RCC 7860 (cell line): Measurements from ENCODE around the gene ADCY2.

Experiments
- DNase-seq: peaks from one replicate; pipeline ENCODE4 v3.0.0-alpha.2; 2015; ENCODE audit warnings: low spot score
- FAIRE-seq: peaks from 2 replicates; lab custom pipeline; 2012; peaks lifted over from hg19 to GRCh38; lab: Jason Lieb, UNC

ADCY2 gene

DNA sequence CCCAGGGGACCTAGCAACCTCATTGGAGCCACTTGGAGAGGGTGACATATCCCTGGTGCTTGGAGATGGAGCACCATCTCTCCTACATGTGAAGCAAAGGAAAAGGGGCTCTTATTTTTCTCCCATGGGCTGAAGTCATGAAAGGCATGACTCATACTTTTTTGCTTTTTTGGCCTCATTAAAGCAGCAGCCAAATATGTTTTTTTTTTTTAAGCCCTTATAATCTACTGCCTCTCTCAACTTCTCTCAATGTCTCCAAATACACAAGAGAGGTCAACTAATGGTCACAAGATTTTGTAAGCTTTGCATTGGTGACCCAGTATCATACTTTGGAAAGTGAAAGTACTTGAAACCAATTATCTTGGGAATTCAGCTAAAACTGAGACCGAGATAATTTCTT is 456.6 kb downstream of the ADCY2 start:
- DNase-seq: no peak
- no peak for FAIRE-seq

DNA sequence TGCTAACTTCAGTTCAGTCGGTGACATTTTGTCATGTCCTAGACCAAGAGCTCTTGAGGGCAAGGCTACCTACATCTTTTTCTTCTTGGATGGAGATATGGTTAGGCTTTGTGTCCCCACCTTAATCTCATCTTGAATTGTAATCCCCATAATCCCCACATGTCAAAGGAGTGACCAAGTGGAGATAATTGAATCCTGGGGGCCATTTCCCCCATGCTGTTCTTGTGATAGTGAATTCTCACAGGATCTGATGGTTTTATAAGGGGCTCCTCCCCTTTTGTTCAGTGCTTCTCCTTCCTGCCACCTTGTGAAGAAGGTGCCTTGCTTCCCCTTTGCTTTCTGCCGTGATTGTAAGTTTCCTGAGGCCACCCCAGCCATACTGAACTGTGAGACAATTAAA is 457.1 kb downstream of the ADCY2 start:
- FAIRE-seq (no peak), DNase-seq (no peak)

DNA sequence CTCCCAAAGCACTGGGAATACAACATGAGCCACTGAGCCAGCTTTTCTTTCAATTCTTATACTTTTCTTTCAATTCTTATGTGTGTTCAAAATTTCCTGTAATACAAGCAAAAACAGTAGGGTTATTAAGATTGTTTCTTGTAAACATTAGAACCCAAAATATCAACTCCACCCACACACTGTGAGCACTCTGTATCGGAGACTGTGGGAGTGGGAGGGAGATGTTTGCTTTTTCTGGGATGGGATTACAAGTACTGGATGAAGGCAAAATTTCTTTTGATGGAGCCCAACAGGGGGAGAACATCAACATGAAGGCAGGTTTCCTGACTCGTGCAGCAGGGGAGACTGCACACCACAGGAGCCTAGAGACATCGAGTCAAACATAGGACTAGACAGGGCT is 459.7 kb downstream of the ADCY2 start:
- FAIRE-seq (no peak), DNase-seq (no peak)

DNA sequence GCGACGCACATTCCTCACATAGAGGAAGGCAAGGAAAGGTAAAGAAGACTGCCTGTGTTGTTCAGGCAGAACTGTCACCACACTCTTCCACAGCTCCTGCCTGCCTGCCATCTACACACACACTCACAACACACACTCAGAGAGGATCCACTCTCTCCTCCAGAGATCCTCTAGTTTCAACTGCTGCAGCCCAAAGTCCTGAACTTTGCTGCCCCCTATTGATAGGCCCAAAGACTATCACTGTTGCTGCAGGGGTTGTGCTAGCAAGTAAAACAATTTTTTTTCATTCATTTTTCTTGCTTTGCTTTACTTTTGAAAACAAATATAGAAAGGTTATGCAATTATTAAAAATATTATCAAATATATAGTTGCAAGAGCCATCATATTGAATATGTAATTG is 460.9 kb downstream of the ADCY2 start:
- FAIRE-seq: peak; percentile 68

DNA sequence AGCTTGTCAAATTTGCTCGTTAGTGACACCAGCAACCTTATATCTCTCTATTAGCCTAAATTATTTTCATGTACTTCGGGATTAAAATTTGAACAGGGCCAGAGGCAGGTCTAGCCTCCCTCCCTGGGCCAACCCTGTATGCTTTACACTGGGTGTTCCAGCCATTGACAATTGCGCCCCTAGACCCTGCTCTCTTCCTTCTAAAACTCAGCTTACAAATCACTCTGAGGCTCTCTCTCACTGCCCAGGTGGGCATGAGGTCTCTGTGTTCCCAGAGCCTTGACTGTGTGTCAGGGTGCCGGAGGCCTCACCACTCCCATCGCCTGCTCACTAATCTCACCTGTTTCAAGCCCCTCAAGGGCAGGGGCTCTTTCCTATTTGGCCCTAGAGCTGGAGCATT is 461.4 kb downstream of the ADCY2 start:
- DNase-seq: no peak
- FAIRE-seq: no peak

More for the DNA sequence above, 460.9 kb downstream of the ADCY2 start:
- DNase-seq: peak; percentile 31

DNA sequence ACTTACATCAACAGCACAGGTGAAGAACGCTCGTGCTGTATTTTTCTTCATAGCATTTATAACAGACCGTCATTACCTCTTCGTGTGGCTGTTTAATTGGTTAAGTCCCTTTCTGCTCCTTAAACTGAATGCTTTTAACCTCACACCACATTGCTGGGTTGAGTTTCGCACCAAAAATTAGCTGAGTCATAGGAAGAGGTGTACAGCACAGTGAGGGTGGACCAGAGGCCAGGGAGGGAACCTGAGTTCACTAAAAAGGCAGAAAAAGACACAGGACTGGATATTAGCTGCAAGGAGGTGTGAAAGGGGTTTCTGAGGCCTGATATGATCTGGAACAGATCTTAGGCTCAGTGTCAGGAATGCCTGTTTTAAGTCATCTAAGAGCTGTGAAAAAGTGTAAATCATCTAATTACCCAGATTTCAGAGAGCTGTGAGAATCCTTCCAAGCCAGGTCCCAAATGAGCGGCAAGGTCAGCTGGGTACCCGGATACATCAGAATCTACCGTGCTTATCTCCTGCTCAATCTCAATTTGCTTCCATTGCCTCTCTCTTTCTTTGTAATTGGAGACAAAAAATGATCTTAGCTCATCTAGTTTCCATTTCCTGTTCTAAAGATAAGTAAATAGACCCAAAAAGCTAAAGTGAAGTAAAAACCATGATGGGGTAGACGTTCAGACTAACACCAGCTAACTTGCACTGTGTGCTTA is 462.1 kb downstream of the ADCY2 start:
- DNase-seq (no peak), FAIRE-seq (no peak)

DNA sequence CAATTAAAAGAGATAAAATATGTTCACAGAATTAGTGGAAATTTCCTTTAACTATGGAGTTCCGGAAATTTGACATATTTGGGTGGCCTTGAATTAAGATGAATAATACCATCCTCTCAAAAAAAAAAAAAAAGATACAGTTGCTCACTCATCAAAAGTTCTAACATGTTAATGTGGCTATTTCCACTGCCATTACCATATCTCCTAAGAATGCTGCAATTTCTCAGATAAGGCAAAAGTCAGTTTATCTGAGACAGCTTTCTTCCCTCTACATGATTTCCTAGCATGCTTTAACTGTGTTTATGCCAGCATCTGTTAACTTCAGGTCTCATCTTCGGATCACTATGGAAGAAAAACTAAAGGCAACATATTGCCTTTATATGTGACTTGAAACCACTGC is 470.3 kb downstream of the ADCY2 start:
- no peak for DNase-seq
- FAIRE-seq: no peak

DNA sequence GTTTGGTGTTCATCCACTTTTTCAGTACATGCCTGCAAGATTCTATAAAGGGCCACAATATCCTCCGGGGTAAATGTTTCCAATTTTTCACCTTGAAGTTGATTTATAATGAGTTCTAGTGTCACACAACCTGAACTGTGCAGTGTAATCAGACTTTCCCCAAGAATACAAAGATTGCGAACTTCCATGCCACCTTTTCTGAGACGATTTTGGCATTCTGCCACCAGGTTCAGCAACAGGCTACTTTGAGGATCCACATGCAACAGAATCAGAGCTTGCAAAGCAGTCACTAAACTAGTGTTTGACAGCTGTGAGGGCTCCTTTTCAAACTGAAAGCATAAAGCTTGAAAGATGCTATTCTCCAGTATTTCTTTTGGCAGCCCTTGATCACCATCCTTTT is 471.3 kb downstream of the ADCY2 start:
- FAIRE-seq (no peak), DNase-seq (no peak)

DNA sequence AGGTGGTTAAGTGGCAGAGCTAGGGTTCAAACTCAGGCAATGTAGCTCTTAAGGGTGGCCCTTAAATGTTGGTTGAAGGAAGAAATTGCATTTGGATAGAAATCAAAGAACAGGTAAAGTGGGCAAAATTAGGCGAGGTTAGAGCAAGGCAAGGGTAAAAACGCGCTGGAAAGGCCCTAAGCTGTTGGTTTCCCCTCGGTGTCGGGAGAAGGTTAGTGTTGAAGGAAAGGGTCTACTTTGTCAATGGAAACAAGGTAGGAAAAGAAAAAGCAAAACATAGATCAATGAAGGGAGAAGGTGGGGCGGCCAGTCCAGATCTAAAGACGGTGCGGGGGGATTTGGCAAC is 472.5 kb downstream of the ADCY2 start:
- FAIRE-seq (no peak), DNase-seq (peak; percentile 11)

DNA sequence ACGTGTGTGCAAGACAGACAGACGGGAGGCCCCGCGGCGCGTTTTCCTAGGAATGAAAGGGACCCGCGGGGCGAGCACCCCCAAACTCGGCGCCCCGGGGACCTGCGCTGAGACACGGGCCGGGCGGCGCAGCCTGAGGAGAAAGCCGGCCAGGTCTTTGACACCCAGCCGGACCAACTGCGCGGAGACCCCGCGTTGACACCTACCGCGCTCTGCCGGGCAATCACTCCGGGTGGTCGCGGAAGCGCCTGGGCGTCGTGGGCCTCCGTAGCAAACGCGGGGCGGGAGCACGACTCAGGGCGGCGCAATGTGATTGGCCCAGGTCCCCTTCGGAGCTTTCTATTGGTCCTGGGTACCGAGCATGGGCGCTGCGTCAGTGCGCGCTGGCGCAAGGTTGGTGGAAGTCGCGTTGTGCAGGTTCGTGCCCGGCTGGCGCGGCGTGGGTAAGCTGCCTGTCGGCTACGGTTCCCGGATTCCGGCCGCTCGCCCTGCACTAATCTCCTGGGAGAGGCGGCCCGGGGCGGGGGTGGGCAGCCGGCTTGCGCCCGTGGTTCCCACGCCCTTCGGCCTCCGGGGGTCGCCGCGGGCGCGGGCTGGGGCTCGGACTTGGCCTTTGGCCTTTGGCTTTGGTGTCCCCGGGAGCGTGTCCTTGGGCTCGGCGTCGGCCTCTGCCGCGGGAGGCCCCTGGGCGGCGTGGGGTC is 473.0 kb downstream of the ADCY2 start, which contains the start of the genes FASTKD3 and MTRR:
TSS of gene FASTKD3 (minus strand) at position 259 of the 701 bp plus-strand sequence. CDS start 948 bp downstream, outside the sequence.
TSS of gene MTRR (plus strand) at position 376 of the 701 bp plus-strand sequence. CDS start 1,647 bp downstream, outside the sequence.
- FAIRE-seq (peak; percentile 83), DNase-seq (peak; percentile 89)

DNA sequence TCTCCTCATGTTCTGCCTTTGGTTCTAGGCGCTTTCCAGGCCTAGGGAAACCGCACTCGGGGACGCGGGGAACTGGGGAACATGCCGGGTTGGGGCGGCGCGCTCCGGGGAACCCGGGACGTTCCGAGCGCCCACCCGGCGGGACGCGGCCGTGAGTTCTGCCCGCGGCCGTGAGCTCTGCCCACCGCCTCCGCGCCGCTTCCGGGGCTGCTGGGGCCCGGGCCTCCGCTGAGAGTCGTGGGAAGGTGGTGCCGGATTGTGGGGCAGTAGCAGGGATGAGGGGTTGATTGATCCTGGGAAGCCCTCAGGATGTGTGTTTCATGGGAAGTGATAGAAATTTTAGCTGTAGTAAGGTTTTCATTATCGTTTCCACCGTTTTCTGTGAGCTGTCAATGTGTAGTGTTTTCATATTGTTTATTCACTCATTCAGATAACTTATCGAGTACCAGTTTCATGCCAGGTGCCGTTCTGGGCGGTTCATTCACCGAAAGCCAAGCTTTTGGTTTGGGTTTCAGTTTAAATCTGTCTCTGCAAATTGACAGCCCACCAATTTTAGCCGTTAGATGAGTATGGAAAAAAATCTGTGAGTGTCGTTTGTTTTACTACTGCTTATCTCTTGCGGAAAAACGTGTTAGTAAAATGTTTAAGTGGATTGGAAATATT is 473.7 kb downstream of the ADCY2 start:
- DNase-seq (no peak), FAIRE-seq (no peak)

DNA sequence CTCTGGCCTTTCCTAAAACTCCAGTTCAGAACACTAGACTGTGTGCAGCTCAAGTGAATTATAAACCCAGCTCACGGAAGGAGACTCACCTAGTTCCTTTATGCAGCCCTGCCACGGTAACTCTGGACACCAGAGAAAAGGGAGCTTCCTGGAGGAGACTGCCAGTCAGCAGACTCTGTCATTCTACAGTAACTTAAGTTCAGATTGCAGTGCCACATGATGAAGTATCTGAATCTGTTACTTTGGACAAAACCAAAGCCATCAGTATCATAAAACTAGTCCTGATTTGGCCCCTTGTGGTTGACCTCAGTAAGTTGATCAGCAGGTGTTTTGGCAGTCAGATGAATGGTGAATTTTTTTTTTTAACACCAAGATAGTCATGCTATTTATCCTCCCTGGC is 475.7 kb downstream of the ADCY2 start:
- DNase-seq (peak; percentile 27), FAIRE-seq (peak; percentile 52)

DNA sequence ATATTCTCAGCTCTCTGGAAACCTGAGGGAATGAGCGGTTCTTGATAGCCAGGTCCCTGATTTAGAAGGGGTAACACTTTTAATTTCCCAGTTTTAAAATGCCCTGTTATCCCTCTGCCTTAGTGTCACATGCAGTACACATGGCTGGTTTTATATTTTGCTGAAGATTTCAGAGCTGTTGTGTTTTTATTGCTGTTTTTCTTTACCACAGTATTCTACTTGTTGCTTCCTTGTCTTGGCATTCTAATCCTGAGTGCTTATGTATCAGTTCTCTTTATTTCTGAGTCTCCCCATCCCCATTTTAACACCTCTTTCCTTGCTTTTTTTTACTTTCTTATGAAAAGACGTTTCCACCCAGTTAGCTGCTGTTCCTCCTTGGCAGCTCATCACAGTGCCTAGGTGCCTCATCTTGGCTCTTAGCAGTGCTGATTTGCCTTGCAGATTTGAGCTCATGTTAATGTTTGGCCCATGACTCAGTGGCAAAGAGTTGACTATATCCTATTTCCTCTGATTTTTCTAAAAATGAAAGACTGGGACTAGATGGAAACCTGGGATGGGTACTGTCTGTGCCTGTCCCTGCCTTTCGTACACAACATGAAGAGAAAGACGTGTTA is 476.7 kb downstream of the ADCY2 start:
- FAIRE-seq (peak; percentile 80), DNase-seq (peak; percentile 45)

DNA sequence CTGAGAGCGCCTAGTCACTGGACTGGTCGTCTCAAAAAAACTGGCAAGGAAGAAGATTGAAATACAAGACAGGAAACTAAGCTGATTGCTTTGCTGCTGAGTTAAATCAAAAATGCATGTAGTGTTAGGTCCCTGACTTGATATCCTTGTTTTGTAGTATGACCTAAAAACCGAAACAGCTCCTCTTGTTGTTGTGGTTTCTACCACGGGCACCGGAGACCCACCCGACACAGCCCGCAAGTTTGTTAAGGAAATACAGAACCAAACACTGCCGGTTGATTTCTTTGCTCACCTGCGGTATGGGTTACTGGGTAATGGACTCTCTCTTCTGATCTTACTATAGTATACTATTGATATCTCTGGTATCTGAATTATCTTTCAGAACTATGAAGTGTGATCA is 477.3 kb downstream of the ADCY2 start:
- no peak for DNase-seq

DNA sequence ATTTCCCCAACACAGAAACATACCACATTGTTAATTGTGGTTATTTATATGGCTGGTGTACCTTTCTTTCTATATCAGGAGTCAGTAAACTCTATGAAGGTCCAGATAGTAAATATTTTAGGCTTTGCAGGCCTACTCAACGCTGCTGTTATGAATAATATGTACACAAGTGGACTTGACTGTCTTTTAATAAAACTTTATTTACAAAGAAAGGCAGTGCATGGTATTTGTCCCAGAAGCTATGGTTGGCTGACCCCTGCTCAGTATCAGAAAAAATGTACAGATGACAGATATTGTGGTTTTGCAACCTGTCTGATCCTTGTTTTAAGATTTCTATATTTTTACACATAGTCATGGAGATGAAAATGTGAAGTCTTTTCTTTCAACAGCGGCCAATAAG is 478.7 kb downstream of the ADCY2 start:
- peak; percentile 36 for FAIRE-seq
- DNase-seq: no peak

More for the DNA sequence above, 477.3 kb downstream of the ADCY2 start:
- FAIRE-seq: no peak

DNA sequence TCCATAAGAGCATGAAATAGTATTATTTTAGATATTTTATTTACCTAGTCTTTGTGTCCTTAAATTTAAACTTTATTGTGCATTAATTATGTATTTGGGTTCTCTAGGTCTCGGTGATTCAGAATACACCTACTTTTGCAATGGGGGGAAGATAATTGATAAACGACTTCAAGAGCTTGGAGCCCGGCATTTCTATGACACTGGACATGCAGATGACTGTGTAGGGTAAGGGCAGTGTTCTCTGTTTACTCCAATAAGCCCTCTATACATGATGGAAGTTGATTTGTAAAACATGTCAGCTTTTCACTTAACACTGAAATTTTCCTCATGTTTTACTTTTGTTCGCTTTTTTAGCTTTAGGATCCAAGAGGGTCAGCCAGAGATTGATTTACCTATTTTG is 479.2 kb downstream of the ADCY2 start:
- DNase-seq: no peak
- FAIRE-seq: no peak

DNA sequence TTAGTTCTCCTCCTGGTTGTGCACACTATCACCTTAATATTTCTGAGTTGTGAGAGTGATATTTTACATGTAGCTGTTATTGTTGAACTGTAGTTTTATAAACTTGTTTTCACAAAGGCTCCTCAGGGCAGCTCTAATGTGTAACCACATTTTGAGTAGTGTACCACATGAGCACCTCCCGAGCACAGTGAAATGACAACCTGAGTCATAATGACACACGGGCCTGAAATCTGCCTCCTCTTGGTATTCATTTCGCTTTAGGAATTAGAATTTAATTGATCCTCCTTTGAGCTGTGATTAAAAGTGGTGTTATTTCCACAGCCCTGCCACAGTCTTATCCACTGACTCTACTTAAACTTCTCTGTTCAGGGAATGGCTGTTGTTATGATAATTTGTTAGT is 480.9 kb downstream of the ADCY2 start:
- peak; percentile 63 for DNase-seq
- FAIRE-seq: peak; percentile 94

DNA sequence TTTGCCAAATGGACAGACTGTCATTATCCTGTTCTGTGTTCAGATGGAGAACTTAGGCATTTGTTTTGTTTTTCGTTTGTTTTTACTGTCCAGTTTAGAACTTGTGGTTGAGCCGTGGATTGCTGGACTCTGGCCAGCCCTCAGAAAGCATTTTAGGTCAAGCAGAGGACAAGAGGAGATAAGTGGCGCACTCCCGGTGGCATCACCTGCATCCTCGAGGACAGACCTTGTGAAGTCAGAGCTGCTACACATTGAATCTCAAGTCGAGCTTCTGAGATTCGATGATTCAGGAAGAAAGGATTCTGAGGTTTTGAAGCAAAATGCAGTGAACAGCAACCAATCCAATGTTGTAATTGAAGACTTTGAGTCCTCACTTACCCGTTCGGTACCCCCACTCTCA is 481.9 kb downstream of the ADCY2 start:
- DNase-seq: peak; percentile 52
- FAIRE-seq: peak; percentile 40

DNA sequence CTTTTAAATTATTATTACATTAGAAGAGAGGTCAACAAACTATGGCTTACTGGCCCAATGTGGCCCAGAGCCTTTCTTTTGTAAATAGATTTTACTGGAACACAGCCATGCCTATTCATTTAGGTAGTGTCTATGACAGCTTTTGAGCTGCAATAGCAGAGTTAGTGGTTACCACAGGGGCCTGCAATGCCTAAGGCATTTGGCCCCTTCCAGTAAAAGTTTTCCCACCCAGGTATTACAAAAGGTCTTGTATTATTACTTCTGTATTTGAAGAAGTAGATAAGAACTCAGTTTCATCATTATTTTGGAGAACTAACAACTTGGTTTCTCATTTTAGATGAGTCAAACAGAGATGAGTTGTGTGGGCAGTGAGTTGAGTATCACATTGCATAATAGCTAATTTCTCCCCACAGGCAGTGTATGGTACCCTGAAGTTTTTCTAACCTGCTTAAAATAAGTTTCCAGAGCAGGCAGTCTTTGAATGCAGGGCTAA is 482.5 kb downstream of the ADCY2 start:
- FAIRE-seq: no peak
- peak; percentile 53 for DNase-seq
